ENCODE data around the gene SPTBN1. TPM values are rescaled to one million over a fixed set of nuclear protein-coding genes. Genes with fewer than 3 reads are reported as not detected.
A peak's percentile ranks its signal among the peaks of the same experiment; 100 is the strongest.

Gene SPTBN1
- total RNA-seq, 1 donor from 2014 or later = 813 TPM

GRCh38 chr2:54706622-54707021, 250.5 kb downstream of the SPTBN1 start:
- Histone ChIP-seq H3K27ac (no peak overlapping the region), H3K36me3 (no peaks in the 10 kb centered on the region), H3K4me1 (peaks cover 4% of the 10 kb centered on the region), H3K9me3 (no peaks in the 10 kb centered on the region), H3K4me3 (no peak overlapping the region), H3K27me3 (no peaks in the 10 kb centered on the region)
- TF ChIP-seq, protein P1, sequence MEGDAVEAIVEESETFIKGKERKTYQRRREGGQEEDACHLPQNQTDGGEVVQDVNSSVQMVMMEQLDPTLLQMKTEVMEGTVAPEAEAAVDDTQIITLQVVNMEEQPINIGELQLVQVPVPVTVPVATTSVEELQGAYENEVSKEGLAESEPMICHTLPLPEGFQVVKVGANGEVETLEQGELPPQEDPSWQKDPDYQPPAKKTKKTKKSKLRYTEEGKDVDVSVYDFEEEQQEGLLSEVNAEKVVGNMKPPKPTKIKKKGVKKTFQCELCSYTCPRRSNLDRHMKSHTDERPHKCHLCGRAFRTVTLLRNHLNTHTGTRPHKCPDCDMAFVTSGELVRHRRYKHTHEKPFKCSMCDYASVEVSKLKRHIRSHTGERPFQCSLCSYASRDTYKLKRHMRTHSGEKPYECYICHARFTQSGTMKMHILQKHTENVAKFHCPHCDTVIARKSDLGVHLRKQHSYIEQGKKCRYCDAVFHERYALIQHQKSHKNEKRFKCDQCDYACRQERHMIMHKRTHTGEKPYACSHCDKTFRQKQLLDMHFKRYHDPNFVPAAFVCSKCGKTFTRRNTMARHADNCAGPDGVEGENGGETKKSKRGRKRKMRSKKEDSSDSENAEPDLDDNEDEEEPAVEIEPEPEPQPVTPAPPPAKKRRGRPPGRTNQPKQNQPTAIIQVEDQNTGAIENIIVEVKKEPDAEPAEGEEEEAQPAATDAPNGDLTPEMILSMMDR (IDR thresholded peaks at IDR 0.05) = no peak
- intact Hi-C loops (cut with DNase I) = no loop called here
- DNase-seq (no peak), ATAC-seq (no peak)

DNA sequence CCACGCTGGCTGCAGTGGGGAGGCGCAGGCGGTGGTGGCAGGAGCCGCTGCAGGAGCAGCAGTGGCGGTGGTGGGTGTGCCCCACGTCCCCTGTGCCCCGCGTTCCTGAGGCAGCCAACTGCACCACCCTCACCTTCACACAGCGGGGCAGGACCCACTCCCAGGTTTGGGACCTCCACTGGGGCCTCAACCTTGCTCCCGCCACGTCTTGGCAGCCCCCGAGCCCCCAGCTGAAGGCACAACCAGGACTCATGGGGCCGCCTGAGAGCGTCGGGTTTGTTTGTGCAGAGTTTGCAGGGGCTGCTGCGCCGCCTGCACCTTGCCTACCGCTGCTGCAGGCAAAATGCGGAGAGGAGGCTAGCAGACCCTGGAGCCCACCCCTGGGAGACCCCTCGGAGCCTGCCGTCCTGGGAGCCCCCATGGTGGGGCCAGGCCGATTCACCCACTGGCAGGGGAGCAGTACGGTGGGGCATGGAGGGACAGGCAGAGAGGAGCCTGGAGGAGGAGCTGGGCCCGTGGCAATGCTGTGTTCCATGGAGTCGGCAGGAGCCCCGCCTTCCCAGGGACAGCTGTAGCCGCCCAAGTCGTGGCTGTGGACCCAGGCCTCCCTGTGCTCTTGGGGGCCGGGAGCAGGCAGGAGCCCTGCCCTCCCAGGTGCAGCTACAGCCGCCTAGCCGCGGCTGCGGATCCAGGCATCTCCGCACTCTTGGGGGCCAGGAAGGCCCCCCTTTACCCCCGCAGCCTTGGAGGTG, 252.6 kb downstream of the SPTBN1 start:
- H3K9me3 ChIP-seq = no peaks in the 10 kb centered on the region
- no peaks in the 10 kb centered on the region for H3K27me3 ChIP-seq
- DNase-seq (peak; percentile 77), ATAC-seq (peak; percentile 85)
- H3K4me3 ChIP-seq = peak overlapping the region; percentile 51
- TF ChIP-seq, protein P1 (IDR thresholded peaks at IDR 0.05) = peak; percentile 8
- H3K36me3 ChIP-seq = no peaks in the 10 kb centered on the region
- intact Hi-C loops (cut with DNase I) = no loop called here
- peaks cover 4% of the 10 kb centered on the region for H3K4me1 ChIP-seq
- H3K27ac ChIP-seq = no peak overlapping the region

DNA sequence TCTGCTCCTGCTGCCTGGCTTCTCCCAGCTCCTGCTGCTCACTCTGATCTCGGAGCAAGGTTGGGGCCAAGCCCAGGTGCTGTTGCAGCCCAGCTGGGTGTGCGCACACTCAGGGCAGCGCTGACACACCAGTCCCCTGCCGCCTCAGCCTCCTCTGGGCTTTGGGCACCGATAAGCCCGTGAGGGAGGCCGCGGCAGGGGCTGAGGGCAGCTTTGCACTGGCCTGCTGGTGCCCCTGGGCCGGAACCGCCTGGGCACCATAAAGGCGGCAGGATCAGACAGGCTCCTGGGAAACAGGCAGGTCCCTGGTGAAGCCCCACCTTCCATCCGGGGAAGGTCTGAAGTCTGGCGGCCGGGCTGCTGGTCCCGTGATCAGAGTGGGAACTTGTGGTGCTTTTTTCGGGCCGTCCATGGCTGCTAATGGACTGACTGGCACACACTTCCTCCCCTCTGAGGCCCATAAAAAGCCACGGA, 253.2 kb downstream of the SPTBN1 start:
- TF ChIP-seq, protein P1 (IDR thresholded peaks at IDR 0.05) = no peak
- no peaks in the 10 kb centered on the region for H3K9me3 ChIP-seq

DNA sequence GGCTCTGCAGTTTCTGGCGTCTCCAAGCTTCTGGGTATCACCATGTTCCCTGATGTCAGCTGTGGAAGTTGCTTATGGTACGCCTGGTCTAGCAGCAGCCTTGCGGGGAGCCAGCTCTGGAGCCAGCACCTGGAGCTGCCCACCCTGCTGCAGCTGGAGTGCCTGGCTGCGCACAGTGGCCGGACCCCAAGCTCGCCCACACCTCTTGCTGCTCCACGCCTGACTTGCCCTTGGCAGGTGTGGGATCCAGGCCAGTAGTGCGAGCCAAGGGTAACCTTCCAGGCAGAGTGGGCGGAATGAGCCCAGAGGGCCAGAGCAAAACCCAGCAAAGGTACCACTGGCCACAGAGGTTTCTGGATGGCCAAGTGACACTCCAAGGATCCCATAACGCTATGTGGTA, 254.1 kb downstream of the SPTBN1 start:
- no peak for DNase-seq
- Histone ChIP-seq H3K27ac (no peak overlapping the region), H3K27me3 (no peaks in the 10 kb centered on the region), H3K36me3 (no peaks in the 10 kb centered on the region), H3K4me1 (no peaks in the 10 kb centered on the region), H3K9me3 (no peaks in the 10 kb centered on the region), H3K4me3 (no peak overlapping the region)
- ATAC-seq = no peak
- intact Hi-C loops (cut with DNase I) = no loop called here
- TF ChIP-seq, protein P1 (IDR thresholded peaks at IDR 0.05) = no peak

More for the DNA sequence above, 253.2 kb downstream of the SPTBN1 start:
- intact Hi-C loops (cut with DNase I) = no loop called here
- H3K4me1 ChIP-seq = peaks cover 3% of the 10 kb centered on the region
- H3K4me3 ChIP-seq = peak overlapping the region; percentile 51
- H3K27ac ChIP-seq = no peak overlapping the region
- ATAC-seq (peak; percentile 79), DNase-seq (peak; percentile 78)
- H3K36me3 ChIP-seq = no peaks in the 10 kb centered on the region
- no peaks in the 10 kb centered on the region for H3K27me3 ChIP-seq

DNA sequence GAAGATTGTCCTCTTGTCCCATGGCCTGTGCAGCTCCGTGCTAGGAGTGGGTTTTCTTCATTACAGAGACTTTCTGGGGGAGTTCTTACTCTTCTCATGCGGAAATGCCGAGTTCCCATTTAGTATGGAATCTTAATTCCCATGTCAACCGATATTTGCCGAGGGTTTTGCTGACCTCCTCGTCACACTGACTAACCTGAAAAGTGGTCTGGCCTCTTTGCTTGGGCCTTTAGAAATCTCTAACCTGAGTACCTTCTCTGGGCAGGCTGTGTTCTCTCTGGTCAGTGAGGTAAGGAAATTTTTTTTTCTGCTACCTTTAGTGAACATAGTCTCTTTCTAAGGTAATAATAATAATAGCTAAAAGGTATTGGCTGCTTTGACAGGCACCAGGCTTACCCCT, 256.4 kb downstream of the SPTBN1 start:
- Histone ChIP-seq H3K27ac (no peak overlapping the region), H3K27me3 (no peaks in the 10 kb centered on the region), H3K36me3 (no peaks in the 10 kb centered on the region), H3K4me3 (no peak overlapping the region), H3K4me1 (no peaks in the 10 kb centered on the region), H3K9me3 (no peaks in the 10 kb centered on the region)
- ATAC-seq (no peak), DNase-seq (no peak)
- TF ChIP-seq, protein P1 (IDR thresholded peaks at IDR 0.05) = no peak
- intact Hi-C loops (cut with DNase I) = no loop called here

All from upper lobe of right lung (tissue), 1 donor.